Islet of Langerhans (tissue), 1 donor: Measurements from ENCODE around the gene PPIL6.

Experiments used
- FAIRE-seq: peaks from one replicate; lab custom pipeline; 2011; peaks lifted over from hg19 to GRCh38; lab: Jason Lieb, UNC

Gene PPIL6

DNA sequence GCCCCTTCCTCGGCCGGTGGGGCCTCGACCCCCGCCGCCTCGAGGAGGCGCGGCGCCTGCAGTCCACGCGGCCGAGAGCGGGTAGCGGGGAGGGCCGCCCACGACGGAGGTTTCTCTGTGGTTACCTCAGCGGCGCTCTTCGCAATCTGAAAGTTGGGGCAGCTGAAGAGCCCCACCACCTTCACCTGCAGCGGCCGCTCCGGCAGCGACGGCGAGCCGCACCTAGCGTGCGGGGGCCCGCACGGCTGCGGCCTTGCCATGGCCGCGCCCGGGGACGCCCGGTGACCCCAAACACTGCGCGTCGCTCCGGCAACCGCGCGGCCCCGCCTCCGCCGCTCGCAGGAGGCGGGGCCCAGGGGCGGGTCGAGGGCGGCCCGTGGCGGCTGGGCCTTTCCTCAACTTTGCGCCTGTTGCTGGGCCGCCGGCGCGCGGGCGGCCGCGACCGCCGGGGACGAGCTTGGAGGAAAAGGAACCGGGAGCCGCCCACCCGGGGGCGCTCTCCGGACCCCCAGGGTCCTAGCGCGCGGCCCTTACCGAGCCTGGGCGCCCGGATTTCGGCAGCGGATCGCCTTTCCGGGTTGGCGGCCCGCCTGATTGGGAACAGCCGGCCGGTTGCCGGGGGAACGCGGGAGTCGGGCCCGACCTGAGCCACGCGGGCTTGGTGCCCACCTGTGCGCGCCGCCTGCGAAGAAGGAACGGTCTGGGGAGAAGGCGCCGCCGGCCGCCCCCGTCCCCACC is at the start of gene PPIL6, which contains the start of gene SMPD2:
Gene PPIL6 (minus strand): TSS at position 298 of the 738 bp plus-strand sequence. CDS start 38 bp downstream, at position 260.
Gene SMPD2 (plus strand): TSS at position 394 of the 738 bp plus-strand sequence. CDS start 398 bp downstream, outside the sequence.
- no peak for FAIRE-seq

DNA sequence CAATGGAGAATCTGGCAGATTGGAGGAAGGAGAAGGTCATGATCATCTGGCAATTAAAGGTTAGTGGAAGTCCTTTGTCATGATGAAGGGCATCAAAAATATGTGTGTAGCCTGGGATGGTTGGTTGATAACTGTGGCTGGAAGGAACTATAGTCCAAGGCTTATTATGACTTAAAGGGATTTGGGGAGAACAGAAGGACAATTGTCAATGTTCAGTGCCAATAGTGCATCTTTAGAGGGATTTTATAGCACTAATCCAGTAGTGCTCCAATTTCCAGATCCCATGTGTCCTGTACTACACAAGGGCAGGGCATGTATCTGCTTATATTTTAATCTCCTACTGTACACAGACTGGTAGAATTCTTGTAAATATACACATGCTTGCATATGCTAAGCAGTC is 47.6 kb upstream of the PPIL6 start:
- FAIRE-seq = no peak

GRCh38 chr6:109486068-109486467 is 45.6 kb upstream of the PPIL6 start:
- no peak for FAIRE-seq

GRCh38 chr6:109485266-109485935 is 45.0 kb upstream of the PPIL6 start:
- FAIRE-seq = no peak

DNA sequence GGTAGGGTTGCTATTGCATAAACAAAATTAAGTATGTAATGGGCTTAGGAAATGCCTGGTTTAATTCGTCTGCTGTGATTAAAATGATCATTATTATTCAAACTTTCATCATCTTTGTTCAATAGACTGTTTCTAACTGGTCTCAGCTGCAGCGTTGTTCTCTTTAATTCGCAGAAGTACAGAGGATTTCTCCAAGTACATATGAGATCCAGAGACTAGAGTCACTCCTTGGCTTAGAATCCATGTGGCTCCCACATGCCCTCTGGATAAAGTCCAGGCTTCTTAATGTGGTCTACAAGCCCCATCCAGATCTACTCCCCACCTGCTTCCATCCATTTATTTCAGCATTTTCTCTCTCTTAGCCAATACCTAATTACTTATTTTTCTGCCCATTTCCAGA is 43.7 kb upstream of the PPIL6 start:
- FAIRE-seq = no peak

- FAIRE-seq = no peak
Measured at GRCh38 chr6:109483735-109484057, 43.3 kb upstream of the PPIL6 start.

DNA sequence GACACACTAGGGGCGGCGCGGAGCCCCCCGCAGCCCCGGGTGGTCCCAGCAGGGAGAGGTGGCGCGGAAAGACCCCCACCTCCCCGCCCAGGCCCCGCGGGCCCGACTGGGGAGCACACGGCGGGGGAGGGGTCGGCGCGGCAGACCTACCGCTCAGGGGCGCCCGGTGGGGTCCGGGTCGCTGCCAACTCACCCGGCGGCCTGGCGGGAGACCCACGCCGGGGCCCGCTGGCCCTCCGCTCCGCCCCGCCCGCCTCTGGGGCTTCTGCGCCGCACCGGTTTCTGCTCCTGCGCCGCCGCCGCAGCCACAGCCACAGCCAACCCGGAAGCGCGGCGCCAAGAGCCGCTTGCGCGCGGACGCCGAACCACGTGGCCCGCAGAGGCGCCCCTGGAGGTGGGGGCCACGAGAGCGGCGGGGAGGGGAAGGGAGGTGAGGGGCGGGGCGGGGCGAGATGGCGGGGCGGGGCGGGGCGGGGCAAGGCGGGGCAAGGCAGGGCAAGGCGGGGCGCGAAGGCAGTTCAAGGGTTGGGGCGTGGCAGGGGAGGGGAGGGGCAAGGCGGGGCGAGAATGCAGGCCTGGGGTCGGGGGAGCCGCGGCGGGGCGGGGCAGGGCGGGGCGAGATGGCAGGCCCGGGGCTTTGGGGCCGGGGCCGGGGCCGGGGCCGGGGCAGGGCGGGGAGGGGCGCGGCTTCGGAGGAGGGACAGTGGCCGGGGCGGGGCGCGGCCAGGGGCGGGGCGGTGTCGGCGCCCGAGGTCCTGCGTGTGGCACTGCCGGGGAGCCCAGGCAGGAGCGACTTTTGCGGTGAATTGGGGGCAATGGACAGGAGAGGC is 42.7 kb upstream of the PPIL6 start, which contains the start of gene ZBTB24:
Gene ZBTB24 (minus strand): TSS at position 315 of the 830 bp plus-strand sequence. CDS start 1,193 bp downstream, outside the sequence.
- FAIRE-seq = no peak

- no peak for FAIRE-seq
Measured at GRCh38 chr6:109480993-109481480, 40.6 kb upstream of the PPIL6 start.

DNA sequence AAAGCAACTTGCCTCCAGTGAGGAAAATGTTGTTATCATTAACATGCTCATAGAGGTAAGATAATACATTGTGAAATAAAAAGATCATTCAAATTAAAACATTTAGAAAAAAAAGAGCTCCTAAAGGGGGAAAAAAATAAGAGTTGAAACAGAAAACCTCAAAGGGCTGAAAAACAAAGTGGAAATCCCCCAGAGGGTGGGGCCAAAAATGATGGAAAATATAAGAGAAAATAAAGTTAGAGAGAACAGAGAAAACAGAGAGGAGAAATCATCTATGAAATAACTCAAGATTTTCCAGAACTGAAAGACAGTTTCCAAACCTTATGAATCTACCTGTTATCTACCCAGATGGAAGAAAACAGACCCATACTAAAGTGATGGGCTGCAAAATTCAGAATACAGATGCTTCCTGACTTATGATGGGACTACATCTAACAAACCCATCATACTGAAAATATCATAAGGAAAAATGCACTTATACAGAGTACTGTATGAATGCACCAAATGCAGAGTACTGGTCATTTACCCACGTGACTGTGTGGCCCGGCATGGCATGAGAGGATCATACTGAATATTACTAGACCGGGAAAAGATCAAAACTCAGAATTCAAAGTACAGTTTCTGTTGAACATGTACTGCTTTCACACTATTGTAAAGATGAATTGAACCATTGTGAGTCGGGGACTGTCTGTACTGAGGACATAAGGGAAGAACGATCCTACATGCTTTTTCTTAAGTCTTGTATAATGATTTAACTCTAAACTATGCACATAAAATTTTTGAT is 38.6 kb upstream of the PPIL6 start:
- no peak for FAIRE-seq

DNA sequence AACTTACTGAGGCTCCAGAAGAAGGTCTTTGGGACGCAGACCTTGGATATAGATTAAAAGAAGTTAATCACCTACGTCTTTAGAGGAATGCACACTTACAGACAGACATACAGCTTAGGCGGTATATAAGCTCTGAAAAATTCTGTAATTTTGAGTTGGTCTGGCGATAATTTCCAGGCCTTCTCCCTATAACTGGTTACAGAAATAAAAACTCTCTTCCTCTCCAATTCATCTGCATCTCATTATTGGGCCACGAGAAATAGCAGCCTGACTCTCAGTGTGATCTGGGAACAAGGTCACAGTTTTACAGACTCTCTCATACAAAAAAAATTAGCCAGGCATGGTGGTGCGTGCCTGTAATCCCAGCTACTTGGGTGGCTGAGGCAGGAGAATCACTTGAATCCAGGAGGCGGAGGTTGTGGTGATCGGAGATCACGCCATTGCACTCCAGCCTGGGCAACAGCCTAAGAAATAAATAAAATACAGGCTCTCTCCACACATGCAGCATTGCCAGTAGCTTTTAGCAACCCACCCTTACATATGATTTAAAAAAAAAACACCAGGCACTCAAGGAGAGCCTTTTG is 37.9 kb upstream of the PPIL6 start:
- FAIRE-seq = no peak

DNA sequence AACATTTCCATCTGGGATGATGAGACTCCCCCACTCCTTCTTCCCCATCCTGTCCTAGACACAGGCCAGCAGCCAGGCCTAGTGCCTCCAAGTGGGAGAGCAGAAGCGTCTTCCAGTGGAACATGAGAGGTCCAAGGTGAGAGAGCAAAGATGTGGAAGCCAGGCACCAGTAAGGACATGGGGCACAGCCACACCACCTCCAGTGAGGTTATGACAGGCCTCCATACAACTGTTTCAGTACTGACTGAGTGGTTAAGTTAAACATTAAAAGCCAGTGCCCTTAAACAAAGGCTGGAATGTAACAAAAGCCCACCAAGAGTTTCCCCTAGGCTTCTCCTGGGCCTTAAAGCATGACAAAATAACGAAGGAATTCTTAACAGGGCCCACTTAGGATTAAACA is 37.3 kb upstream of the PPIL6 start:
- no peak for FAIRE-seq

GRCh38 chr6:109477184-109477583 is 36.8 kb upstream of the PPIL6 start:
- no peak for FAIRE-seq

DNA sequence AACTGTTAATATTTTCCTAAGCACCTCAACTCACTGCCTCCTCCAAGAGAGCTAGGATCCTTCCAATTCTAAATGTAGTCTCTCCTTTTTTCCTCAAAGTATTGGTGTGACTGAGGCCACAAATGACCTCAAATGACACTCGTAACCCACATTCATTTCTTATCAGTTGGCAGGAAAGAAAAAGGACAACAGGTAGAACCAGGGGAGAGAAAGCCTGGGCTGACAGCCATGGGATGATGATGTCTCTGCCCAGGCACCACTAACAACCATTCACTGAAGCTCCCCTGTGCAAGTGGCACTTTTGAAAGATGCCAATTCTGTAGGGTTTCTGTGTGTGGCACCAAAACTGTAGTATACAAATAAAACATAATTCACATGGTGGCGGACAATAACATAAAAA is 35.2 kb upstream of the PPIL6 start:
- no peak for FAIRE-seq

- no peak for FAIRE-seq
Measured at GRCh38 chr6:109474995-109475394, 34.6 kb upstream of the PPIL6 start.

GRCh38 chr6:109473120-109473519 is 32.7 kb upstream of the PPIL6 start:
- FAIRE-seq = no peak

DNA sequence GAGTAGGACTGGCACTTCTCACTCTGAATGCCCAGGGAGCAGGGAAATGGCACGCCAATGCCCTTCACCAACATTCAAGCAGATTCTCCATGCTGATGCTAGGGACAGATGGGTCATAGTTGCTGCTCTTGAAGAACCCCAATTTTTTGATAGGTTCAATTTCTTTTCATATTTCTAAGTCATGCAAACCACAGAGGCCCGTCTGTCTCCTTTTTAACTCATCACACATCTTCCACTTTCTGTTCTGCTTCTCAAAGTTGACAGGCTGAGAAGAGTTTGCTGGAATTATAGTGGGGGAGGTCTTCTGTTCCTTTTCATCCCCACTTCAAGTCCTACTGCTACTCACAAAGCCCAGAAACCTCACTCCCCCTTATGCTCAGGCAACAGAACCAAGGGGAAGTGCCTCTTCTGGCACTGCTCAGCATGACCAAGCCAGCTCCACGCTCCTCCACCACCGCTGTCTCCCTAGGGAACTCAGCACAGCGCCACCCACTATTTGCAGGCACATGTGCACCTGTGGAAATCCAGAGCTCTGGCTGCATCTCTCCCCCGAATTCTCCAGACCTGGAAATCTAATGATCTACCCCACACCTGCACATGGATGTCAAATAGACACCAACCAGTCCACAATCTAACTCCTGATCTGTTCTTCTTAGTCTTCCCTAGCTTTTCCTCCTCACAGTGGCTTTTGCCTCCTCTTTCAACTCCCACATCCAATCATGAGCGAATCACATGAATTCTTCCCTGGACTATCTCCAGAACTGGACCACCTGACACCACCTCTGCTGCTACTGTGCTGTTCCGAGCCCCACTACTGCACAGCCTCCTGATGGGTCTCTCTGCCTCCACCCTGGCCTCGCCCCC is 31.9 kb upstream of the PPIL6 start:
- FAIRE-seq = no peak

DNA sequence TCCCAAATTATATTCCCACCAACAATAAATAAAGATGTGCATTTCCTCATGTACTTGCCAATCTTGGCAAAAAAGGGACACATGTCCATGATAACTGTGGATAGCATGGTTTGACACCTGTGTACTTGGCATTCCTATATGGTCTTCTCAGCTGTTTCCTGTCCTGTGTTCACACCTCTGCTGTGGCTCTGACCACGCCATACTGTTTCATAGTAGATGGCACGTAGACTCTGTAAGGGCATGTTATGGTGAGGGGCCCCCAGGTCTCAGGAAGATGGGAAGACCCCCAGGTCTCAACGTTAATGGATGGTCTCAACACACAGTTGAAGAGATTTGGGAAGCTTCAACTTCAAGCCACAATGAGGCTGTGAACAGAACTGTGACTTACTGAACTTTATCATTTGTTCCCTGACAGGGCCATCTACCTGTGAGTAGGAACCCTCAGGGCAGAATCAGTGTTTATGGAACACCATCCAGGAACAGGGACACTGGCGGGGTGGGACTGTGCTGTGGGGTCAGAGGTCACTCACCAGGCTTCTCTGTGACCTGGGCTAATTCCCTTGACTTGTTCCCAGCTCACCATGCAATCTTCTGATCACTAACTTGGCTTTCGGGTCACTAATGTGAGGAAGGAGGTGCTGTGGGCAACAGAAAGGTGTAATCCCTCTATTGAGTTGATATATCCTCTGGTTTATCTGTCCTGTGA is 30.8 kb upstream of the PPIL6 start:
- no peak for FAIRE-seq

DNA sequence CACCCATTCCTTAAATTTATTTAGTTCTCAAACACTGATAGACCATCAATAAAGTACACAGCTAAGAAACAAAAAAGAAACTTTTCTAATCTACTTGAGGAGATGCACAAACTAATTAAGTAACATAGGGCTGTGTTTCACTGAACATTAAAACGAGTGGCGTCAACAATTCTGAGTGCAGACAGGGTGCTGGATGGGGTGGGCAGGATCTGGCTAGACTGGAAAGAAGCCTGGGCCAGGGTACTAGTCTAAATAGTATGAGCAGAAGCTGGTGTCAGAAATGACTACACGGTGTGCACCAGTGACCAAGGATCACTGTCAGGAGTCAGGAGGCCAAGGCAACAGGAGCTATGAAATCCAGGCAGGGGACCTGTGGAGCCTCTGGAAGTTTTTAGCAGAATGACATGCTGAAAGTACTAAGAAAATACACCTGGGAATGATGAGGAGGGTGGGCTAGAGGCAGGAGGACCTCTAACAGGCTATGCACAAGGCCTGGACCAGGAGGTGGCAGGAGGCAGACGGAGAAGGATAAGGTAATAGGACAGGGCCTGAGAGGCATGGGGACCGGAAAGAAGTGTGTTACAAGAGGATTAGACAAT is 29.3 kb upstream of the PPIL6 start:
- no peak for FAIRE-seq

DNA sequence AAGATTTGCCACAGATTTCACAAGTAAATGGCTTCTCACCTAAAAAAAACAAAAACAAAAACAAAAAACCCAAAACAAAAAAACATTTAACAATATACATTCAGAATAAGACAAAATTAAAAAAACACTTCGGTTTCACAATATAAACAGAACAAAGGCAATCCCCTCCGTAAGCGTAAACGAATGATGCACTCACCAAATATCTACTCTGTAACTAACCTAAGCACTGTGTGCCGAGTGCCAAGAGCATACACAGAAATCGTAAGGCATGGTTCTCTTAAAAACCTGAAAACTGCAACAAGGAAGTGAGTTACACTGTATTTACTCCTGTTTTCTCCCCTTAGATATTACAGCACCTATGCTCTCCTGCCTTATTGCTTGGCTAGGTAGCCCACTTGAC is 27.3 kb upstream of the PPIL6 start:
- FAIRE-seq = no peak
